OCI-LY1 (cell line): ENCODE data around the gene PRR22.

Source experiments
- EZH2 ChIP-seq: fragments of 200-600 bp; sonication (generic), shearing (Covaris generic); IDR thresholded peaks from 2 replicates; pipeline ENCODE4 v1.8.0; 2017; ENCODE audit warnings: borderline replicate concordance, mixed run types, mild to moderate bottlenecking, antibody characterized with exemption, low read length, moderate library complexity, mixed read lengths
- TF ChIP-seq, protein P1 (sequence below): fragments of 200-600 bp; sonication (generic), shearing (Covaris generic); IDR thresholded peaks from 2 replicates; pipeline ENCODE4 v1.5.1; 2017; ENCODE audit warnings: mild to moderate bottlenecking, antibody characterized with exemption, low read length, moderate library complexity, mixed read lengths

DNA sequence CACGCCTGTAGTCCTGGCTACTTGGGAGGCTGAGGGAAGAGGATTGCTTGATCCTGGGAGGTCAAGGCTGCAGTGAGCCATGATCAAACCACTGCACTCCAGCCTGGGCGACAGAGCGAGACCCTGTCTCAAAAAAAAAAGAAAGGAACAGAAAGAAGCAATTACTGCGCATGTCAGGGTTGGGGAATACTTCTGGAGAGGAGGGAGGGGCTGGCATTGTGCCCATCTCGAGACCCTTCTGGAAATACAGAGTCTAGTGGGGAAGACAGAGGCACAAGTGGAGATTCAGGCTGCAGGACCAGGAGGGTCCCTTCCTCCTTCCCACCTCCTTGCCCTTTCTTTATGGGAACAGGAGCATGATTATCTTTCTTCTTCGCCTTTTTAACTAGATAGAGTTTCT, 30.8 kb downstream of the PRR22 start:
- TF ChIP-seq EZH2, result no peak
- TF ChIP-seq, protein P1, sequence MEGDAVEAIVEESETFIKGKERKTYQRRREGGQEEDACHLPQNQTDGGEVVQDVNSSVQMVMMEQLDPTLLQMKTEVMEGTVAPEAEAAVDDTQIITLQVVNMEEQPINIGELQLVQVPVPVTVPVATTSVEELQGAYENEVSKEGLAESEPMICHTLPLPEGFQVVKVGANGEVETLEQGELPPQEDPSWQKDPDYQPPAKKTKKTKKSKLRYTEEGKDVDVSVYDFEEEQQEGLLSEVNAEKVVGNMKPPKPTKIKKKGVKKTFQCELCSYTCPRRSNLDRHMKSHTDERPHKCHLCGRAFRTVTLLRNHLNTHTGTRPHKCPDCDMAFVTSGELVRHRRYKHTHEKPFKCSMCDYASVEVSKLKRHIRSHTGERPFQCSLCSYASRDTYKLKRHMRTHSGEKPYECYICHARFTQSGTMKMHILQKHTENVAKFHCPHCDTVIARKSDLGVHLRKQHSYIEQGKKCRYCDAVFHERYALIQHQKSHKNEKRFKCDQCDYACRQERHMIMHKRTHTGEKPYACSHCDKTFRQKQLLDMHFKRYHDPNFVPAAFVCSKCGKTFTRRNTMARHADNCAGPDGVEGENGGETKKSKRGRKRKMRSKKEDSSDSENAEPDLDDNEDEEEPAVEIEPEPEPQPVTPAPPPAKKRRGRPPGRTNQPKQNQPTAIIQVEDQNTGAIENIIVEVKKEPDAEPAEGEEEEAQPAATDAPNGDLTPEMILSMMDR, result no peak
